HEK293T (cell line): ENCODE results near the gene DCTD.

ENCODE experiments used
- ARNT ChIP-seq: fragments of 450-650 bp; IDR thresholded peaks from 2 replicates; pipeline ENCODE4 v1.6.1; 2017; ENCODE audit warnings: mild to moderate bottlenecking
- BHLHE40 ChIP-seq: fragments of 450-650 bp; IDR thresholded peaks from 2 replicates; pipeline ENCODE4 v1.6.1; 2016; ENCODE audit warnings: mild to moderate bottlenecking, moderate library complexity, borderline replicate concordance
- ELF4 ChIP-seq: fragments of 450-650 bp; IDR thresholded peaks from 2 replicates; pipeline ENCODE4 v1.6.1; 2017; ENCODE audit warnings: antibody characterized with exemption
- FOXA1 ChIP-seq: fragments of 450-650 bp; IDR thresholded peaks from 2 replicates; pipeline ENCODE4 v1.6.1; 2016; ENCODE audit warnings: mild to moderate bottlenecking
- FOXK2 ChIP-seq: fragments of 450-650 bp; IDR thresholded peaks from 2 replicates; pipeline ENCODE4 v1.6.1; 2016; ENCODE audit warnings: mild to moderate bottlenecking
- FOXM1 ChIP-seq: fragments of 450-650 bp; IDR thresholded peaks from 2 replicates; pipeline ENCODE4 v1.6.1; 2017; ENCODE audit warnings: mild to moderate bottlenecking, borderline replicate concordance
- HDGF ChIP-seq: fragments of 450-650 bp; IDR thresholded peaks from 2 replicates; pipeline ENCODE4 v1.6.1; 2017; ENCODE audit warnings: antibody characterized with exemption, borderline replicate concordance
- L3MBTL2 ChIP-seq: fragments of 450-650 bp; conservative IDR thresholded peaks from 2 replicates; pipeline ENCODE4 v1.6.1; 2016; ENCODE audit warnings: mild to moderate bottlenecking
- LEF1 ChIP-seq: fragments of 450-650 bp; IDR thresholded peaks from 2 replicates; pipeline ENCODE4 v1.6.1; 2017; ENCODE audit warnings: mild to moderate bottlenecking, borderline replicate concordance
- NFRKB ChIP-seq: fragments of 450-650 bp; IDR thresholded peaks from 2 replicates; pipeline ENCODE4 v1.6.1; 2016; ENCODE audit warnings: mild to moderate bottlenecking, moderate library complexity
- PKNOX1 ChIP-seq: fragments of 450-650 bp; IDR thresholded peaks from 2 replicates; pipeline ENCODE4 v1.6.1; 2016
- SP1 ChIP-seq: fragments of 450-650 bp; IDR thresholded peaks from 2 replicates; pipeline ENCODE4 v1.6.1; 2017
- SUZ12 ChIP-seq: fragments of 450-650 bp; IDR thresholded peaks from 2 replicates; pipeline ENCODE4 v1.6.1; 2016; ENCODE audit warnings: mild to moderate bottlenecking
- TARDBP ChIP-seq: fragments of 450-650 bp; IDR thresholded peaks from 2 replicates; pipeline ENCODE4 v1.6.1; 2016

- TF ChIP-seq SP1 (no peak), NFRKB (no peak), LEF1 (no peak), ELF4 (no peak), PKNOX1 (no peak), FOXM1 (no peak), FOXA1 (no peak), L3MBTL2 (no peak), SUZ12 (no peak), TARDBP (no peak), HDGF (no peak), BHLHE40 (no peak), FOXK2 (no peak), ARNT (no peak)
These were observed 7.3 kb upstream of the DCTD start for GRCh38 chr4:182924497-182924896.
